Calu3 (cell line): ENCODE results near the gene PRRG2. TPM values are rescaled to one million over a fixed set of nuclear protein-coding genes. Genes with fewer than 3 reads are reported as not detected.

Experiments used
- BruUV-seq: library from RNA; stranded (reverse); fragments of 400-500 nt; replicated peaks from 2 replicates; lab custom pipeline; 2021; lab: Mats Ljungman, UMichigan
- CTCF ChIA-PET: fragments of 300-600 bp; sonication (Branson Sonifier 250); formaldehyde crosslinking; loops from one replicate; lab custom pipeline; 2022; ENCODE audit warnings: antibody characterized with exemption; lab: Charles Lee
- DNase-seq: peaks from one replicate; pipeline ENCODE4 v3.0.0; 2022
- H3K27ac Mint-ChIP-seq: one replicate; pipeline ENCODE4 v1.8.0; 2022; ENCODE audit warnings: mixed read lengths; ENCODE audit not compliant: unreplicated experiment
- H3K27me3 Mint-ChIP-seq: one replicate; pipeline ENCODE4 v1.8.0; 2022; ENCODE audit warnings: mixed read lengths; ENCODE audit not compliant: unreplicated experiment
- H3K36me3 Mint-ChIP-seq: one replicate; pipeline ENCODE4 v1.8.0; 2022; ENCODE audit warnings: mild to moderate bottlenecking, moderate library complexity, mixed read lengths; ENCODE audit not compliant: insufficient read depth, unreplicated experiment
- H3K4me1 Mint-ChIP-seq: one replicate; pipeline ENCODE4 v1.8.0; 2022; ENCODE audit warnings: mild to moderate bottlenecking, low read depth, mixed read lengths; ENCODE audit not compliant: unreplicated experiment
- H3K4me3 Mint-ChIP-seq: one replicate; pipeline ENCODE4 v1.8.0; 2022; ENCODE audit warnings: mild to moderate bottlenecking, low read depth, moderate library complexity, mixed read lengths; ENCODE audit not compliant: unreplicated experiment
- H3K9me3 Mint-ChIP-seq: one replicate; pipeline ENCODE4 v1.8.0; 2022; ENCODE audit warnings: low read depth, mixed read lengths; ENCODE audit not compliant: unreplicated experiment
- intact Hi-C: fragments of 100-400 bp; cut with micrococcal nuclease; formaldehyde crosslinking; loops from one replicate; pipeline ENCODE4 v1.10.0; 2022; ENCODE audit not compliant: unreplicated experiment
- total RNA-seq: library from RNA; stranded (reverse); gene quantifications from 2 replicates; pipeline ENCODE4 v1.2.3, GENCODE V29; 2022
- TF ChIP-seq, protein P1 (sequence below): fragments of 200-600 bp; IDR thresholded peaks from one replicate; pipeline ENCODE4 v1.8.0; 2022; ENCODE audit warnings: antibody characterized with exemption; ENCODE audit not compliant: unreplicated experiment

The PRRG2 gene
- total RNA-seq, 1 experiment from 2014 or later = 22.1 TPM

- no peak overlapping the region for H3K27ac Mint-ChIP-seq
- H3K9me3 Mint-ChIP-seq = no peaks in the 10 kb centered on the region
- DNase-seq = no peak
- TF ChIP-seq, protein P1, sequence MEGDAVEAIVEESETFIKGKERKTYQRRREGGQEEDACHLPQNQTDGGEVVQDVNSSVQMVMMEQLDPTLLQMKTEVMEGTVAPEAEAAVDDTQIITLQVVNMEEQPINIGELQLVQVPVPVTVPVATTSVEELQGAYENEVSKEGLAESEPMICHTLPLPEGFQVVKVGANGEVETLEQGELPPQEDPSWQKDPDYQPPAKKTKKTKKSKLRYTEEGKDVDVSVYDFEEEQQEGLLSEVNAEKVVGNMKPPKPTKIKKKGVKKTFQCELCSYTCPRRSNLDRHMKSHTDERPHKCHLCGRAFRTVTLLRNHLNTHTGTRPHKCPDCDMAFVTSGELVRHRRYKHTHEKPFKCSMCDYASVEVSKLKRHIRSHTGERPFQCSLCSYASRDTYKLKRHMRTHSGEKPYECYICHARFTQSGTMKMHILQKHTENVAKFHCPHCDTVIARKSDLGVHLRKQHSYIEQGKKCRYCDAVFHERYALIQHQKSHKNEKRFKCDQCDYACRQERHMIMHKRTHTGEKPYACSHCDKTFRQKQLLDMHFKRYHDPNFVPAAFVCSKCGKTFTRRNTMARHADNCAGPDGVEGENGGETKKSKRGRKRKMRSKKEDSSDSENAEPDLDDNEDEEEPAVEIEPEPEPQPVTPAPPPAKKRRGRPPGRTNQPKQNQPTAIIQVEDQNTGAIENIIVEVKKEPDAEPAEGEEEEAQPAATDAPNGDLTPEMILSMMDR = no peak
- H3K4me3 Mint-ChIP-seq = no peak overlapping the region
- H3K4me1 Mint-ChIP-seq = no peaks in the 10 kb centered on the region
- CTCF ChIA-PET = interaction anchor here (0.5 to 0.9 kb wide), 4 partner anchors 9 to 281 kb away, joined by 3 to 4 read pairs (median 3); no protein-coding TSS in a partner anchor
- H3K27me3 Mint-ChIP-seq = no peaks in the 10 kb centered on the region
- no TSS peak for BruUV-seq
- H3K36me3 Mint-ChIP-seq = peaks cover 46% of the 10 kb centered on the region
- intact Hi-C loops = no loop called here
Measured at GRCh38 chr19:49557641-49558325, 23.3 kb upstream of the PRRG2 start.

DNA sequence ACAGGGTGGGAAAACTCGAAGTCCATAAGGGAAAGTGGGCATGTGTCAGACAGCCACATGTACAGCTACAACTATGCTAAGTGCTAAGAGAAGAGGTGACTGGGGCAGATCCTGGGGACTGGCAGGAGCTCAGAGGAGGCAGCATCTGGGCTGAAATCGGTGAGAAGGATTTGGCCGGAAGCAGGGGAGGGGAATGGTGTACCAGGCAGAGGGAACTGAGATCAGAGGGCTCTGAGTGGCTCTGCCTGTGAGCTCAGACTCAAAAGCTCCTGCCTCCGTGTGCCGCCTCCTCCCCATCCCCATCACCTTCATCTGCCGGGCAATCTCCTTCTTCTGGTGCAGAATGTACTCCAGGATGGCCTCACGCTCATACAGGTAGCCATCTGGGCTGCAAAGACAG lies 22.5 kb upstream of the PRRG2 start:
- no peak overlapping the region for H3K4me3 Mint-ChIP-seq
- no peak overlapping the region for H3K27ac Mint-ChIP-seq
- CTCF ChIA-PET = interaction anchor here (0.5 to 1.1 kb wide), 7 partner anchors 8 to 878 kb away, joined by 3 to 7 read pairs (median 4); no protein-coding TSS in a partner anchor
- H3K9me3 Mint-ChIP-seq = no peaks in the 10 kb centered on the region
- peaks cover 43% of the 10 kb centered on the region for H3K36me3 Mint-ChIP-seq
- intact Hi-C loops = no loop called here
- H3K27me3 Mint-ChIP-seq = no peaks in the 10 kb centered on the region
- H3K4me1 Mint-ChIP-seq = no peaks in the 10 kb centered on the region
- DNase-seq = no peak
- TF ChIP-seq, protein P1 = no peak
- no TSS peak for BruUV-seq

DNA sequence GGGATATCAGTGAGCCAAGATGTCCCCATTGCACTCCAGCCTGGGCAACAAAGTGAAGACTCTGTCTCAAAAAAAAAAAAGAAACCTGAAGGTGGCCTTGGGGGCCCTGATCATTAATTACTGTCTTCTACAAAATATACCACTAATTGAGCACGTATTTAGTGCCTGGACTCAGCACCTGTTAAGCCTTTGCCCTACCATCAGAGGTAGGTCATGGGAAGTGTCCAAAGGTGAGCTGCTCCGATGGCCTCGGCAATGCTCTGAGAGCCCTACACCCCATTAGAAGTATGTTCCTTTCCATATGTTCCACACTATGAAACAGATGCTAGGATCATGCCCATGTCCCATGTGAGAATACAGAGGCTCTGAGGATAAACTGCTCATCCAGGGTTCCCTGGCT lies 21.7 kb upstream of the PRRG2 start:
- no TSS peak for BruUV-seq
- TF ChIP-seq, protein P1 = no peak
- no peak for DNase-seq
- intact Hi-C loops = no loop called here
- H3K9me3 Mint-ChIP-seq = no peaks in the 10 kb centered on the region
- H3K36me3 Mint-ChIP-seq = peaks cover 43% of the 10 kb centered on the region
- H3K27me3 Mint-ChIP-seq = no peaks in the 10 kb centered on the region
- no peak overlapping the region for H3K4me3 Mint-ChIP-seq
- CTCF ChIA-PET = interaction anchor here (1.1 kb wide), 1 partner anchor 11 kb away, joined by 7 read pairs; no protein-coding TSS in a partner anchor
- H3K4me1 Mint-ChIP-seq = no peaks in the 10 kb centered on the region
- H3K27ac Mint-ChIP-seq = no peak overlapping the region

DNA sequence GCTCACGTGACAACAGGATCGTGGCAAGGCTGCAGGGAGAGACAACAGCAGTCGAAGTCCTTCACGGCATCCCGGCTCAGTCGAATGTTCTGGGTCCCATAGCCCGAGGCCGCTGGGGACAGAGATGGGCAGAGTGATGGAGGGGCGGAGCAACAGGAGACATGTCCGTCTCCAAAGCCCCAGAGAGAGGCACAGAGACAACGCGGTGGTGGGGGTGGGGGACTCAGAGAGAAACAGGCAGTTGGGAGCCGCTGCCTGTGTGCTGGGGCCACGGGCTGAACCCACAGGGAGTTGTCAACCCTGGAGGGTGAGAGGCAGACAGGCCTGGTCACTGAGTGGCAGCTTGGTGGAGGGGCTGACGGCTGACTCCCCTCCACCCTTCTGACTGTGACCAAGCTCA lies 21.2 kb upstream of the PRRG2 start:
- CTCF ChIA-PET = interaction anchor here (1.9 kb wide), 1 partner anchor 10 kb away, joined by 11 read pairs; no protein-coding TSS in a partner anchor
- no peaks in the 10 kb centered on the region for H3K9me3 Mint-ChIP-seq
- intact Hi-C loops = no loop called here
- no peak for DNase-seq
- TF ChIP-seq, protein P1 = no peak
- H3K4me1 Mint-ChIP-seq = no peaks in the 10 kb centered on the region
- no peak overlapping the region for H3K27ac Mint-ChIP-seq
- H3K36me3 Mint-ChIP-seq = peaks cover 43% of the 10 kb centered on the region
- BruUV-seq = no TSS peak
- H3K27me3 Mint-ChIP-seq = no peaks in the 10 kb centered on the region
- H3K4me3 Mint-ChIP-seq = no peak overlapping the region
